ENCODE results near the gene CENPP. TPM values are rescaled to one million over a fixed set of nuclear protein-coding genes. Genes with fewer than 3 reads are reported as not detected.

The CENPP gene
- polyA plus RNA-seq, 2 donors: 2.2 to 3.6 TPM

GRCh38 chr9:92310562-92310961, 15.2 kb upstream of the CENPP start:
- H3K27me3 ChIP-seq (ENCODE audit: control insufficient read depth in 1 of 2, insufficient read depth in 2 of 2, low read length in 2 of 2): no peaks in the 10 kb centered on the region
- WGBS, 2 donors: 95% methylated on average over 3 of the region's 3 CpGs
- peaks cover 0 to 13% of the 10 kb centered on the region in 2 donors for H3K36me3 ChIP-seq (ENCODE audit: control insufficient read depth in 2 of 2, insufficient read depth in 2 of 2, low read length in 1 of 2)
- H3K9me3 ChIP-seq (ENCODE audit: control insufficient read depth in 2 of 2, insufficient read depth in 1 of 2, low read depth in 1 of 2, low read length in 1 of 2): no peaks in the 10 kb centered on the region
- H3K27ac ChIP-seq (ENCODE audit: low read depth in 2 of 2, low read length in 1 of 2): no peak overlapping the region
- H3K4me3 ChIP-seq (ENCODE audit: low read depth in 1 of 2, low read length in 2 of 2): no peak overlapping the region
- H3K4me1 ChIP-seq (ENCODE audit: control insufficient read depth in 2 of 2, insufficient read depth in 2 of 2, low read length in 1 of 2): peaks cover 0 to 2% of the 10 kb centered on the region in 2 donors

GRCh38 chr9:92312887-92313623, 12.7 kb upstream of the CENPP start:
- Histone ChIP-seq H3K9me3 (ENCODE audit: control insufficient read depth in 2 of 2, insufficient read depth in 1 of 2, low read depth in 1 of 2, low read length in 1 of 2) (no peaks in the 10 kb centered on the region), H3K4me1 (ENCODE audit: control insufficient read depth in 2 of 2, insufficient read depth in 2 of 2, low read length in 1 of 2) (peaks cover 0 to 2% of the 10 kb centered on the region in 2 donors), H3K36me3 (ENCODE audit: control insufficient read depth in 2 of 2, insufficient read depth in 2 of 2, low read length in 1 of 2) (peaks cover 0 to 19% of the 10 kb centered on the region in 2 donors), H3K27me3 (ENCODE audit: control insufficient read depth in 1 of 2, insufficient read depth in 2 of 2, low read length in 2 of 2) (no peaks in the 10 kb centered on the region), H3K27ac (ENCODE audit: low read depth in 2 of 2, low read length in 1 of 2) (no peak overlapping the region), H3K4me3 (ENCODE audit: low read depth in 1 of 2, low read length in 2 of 2) (no peak overlapping the region)
- WGBS, 2 donors: 77 to 79% methylated on average over 6 of the region's 6 CpGs

GRCh38 chr9:92313624-92314012, 12.1 kb upstream of the CENPP start:
- H3K9me3 ChIP-seq (ENCODE audit: control insufficient read depth in 2 of 2, insufficient read depth in 1 of 2, low read depth in 1 of 2, low read length in 1 of 2): no peaks in the 10 kb centered on the region
- H3K4me3 ChIP-seq (ENCODE audit: low read depth in 1 of 2, low read length in 2 of 2): no peak overlapping the region
- H3K27me3 ChIP-seq (ENCODE audit: control insufficient read depth in 1 of 2, insufficient read depth in 2 of 2, low read length in 2 of 2): no peaks in the 10 kb centered on the region
- H3K27ac ChIP-seq (ENCODE audit: low read depth in 2 of 2, low read length in 1 of 2): no peak overlapping the region
- WGBS, 2 donors: 73 to 84% methylated on average over 2 of the region's 2 CpGs
- peaks cover 0 to 2% of the 10 kb centered on the region in 2 donors for H3K4me1 ChIP-seq (ENCODE audit: control insufficient read depth in 2 of 2, insufficient read depth in 2 of 2, low read length in 1 of 2)
- peaks cover 0 to 17% of the 10 kb centered on the region in 2 donors for H3K36me3 ChIP-seq (ENCODE audit: control insufficient read depth in 2 of 2, insufficient read depth in 2 of 2, low read length in 1 of 2)

GRCh38 chr9:92315456-92315855, 10.3 kb upstream of the CENPP start:
- H3K27me3 ChIP-seq (ENCODE audit: control insufficient read depth in 1 of 2, insufficient read depth in 2 of 2, low read length in 2 of 2): no peaks in the 10 kb centered on the region
- WGBS, 2 donors: 89% methylated on average over 5 of the region's 5 CpGs
- H3K4me3 ChIP-seq (ENCODE audit: low read depth in 1 of 2, low read length in 2 of 2): no peak overlapping the region
- H3K36me3 ChIP-seq (ENCODE audit: control insufficient read depth in 2 of 2, insufficient read depth in 2 of 2, low read length in 1 of 2): peaks cover 6 to 20% of the 10 kb centered on the region in 2 donors
- H3K9me3 ChIP-seq (ENCODE audit: control insufficient read depth in 2 of 2, insufficient read depth in 1 of 2, low read depth in 1 of 2, low read length in 1 of 2): no peaks in the 10 kb centered on the region
- H3K27ac ChIP-seq (ENCODE audit: low read depth in 2 of 2, low read length in 1 of 2): no peak overlapping the region
- peaks cover 0 to 2% of the 10 kb centered on the region in 2 donors for H3K4me1 ChIP-seq (ENCODE audit: control insufficient read depth in 2 of 2, insufficient read depth in 2 of 2, low read length in 1 of 2)

GRCh38 chr9:92324431-92324830, 1.3 kb upstream of the CENPP start:
- no peak overlapping the region for H3K27ac ChIP-seq (ENCODE audit: low read depth in 2 of 2, low read length in 1 of 2)
- peaks cover 3 to 9% of the 10 kb centered on the region in 2 donors for H3K36me3 ChIP-seq (ENCODE audit: control insufficient read depth in 2 of 2, insufficient read depth in 2 of 2, low read length in 1 of 2)
- H3K27me3 ChIP-seq (ENCODE audit: control insufficient read depth in 1 of 2, insufficient read depth in 2 of 2, low read length in 2 of 2): no peaks in the 10 kb centered on the region
- no peaks in the 10 kb centered on the region for H3K9me3 ChIP-seq (ENCODE audit: control insufficient read depth in 2 of 2, insufficient read depth in 1 of 2, low read depth in 1 of 2, low read length in 1 of 2)
- 14 to 15% methylated on average over 2 of the region's 2 CpGs for whole genome bisulfite sequencing, 2 donors
- peaks cover 0 to 3% of the 10 kb centered on the region in 2 donors for H3K4me1 ChIP-seq (ENCODE audit: control insufficient read depth in 2 of 2, insufficient read depth in 2 of 2, low read length in 1 of 2)
- peak overlapping the region; percentile 85 to 95 for H3K4me3 ChIP-seq (ENCODE audit: low read depth in 1 of 2, low read length in 2 of 2)

- peak overlapping the region; percentile 85 to 95 for H3K4me3 ChIP-seq (ENCODE audit: low read depth in 1 of 2, low read length in 2 of 2)
- peaks cover 3 to 6% of the 10 kb centered on the region in 2 donors for H3K36me3 ChIP-seq (ENCODE audit: control insufficient read depth in 2 of 2, insufficient read depth in 2 of 2, low read length in 1 of 2)
- H3K9me3 ChIP-seq (ENCODE audit: control insufficient read depth in 2 of 2, insufficient read depth in 1 of 2, low read depth in 1 of 2, low read length in 1 of 2): no peaks in the 10 kb centered on the region
- WGBS, 2 donors: 0% methylated on average over 12 of the region's 12 CpGs
- peaks cover 0 to 3% of the 10 kb centered on the region in 2 donors for H3K4me1 ChIP-seq (ENCODE audit: control insufficient read depth in 2 of 2, insufficient read depth in 2 of 2, low read length in 1 of 2)
- no peaks in the 10 kb centered on the region for H3K27me3 ChIP-seq (ENCODE audit: control insufficient read depth in 1 of 2, insufficient read depth in 2 of 2, low read length in 2 of 2)
- peak overlapping the region; percentile 97 for H3K27ac ChIP-seq (ENCODE audit: low read depth in 2 of 2, low read length in 1 of 2)
Measured at GRCh38 chr9:92324889-92325268, 874 bp upstream of the CENPP start.

- Histone ChIP-seq H3K4me3 (ENCODE audit: low read depth in 1 of 2, low read length in 2 of 2) (peak overlapping the region; percentile 85 to 95), H3K4me1 (ENCODE audit: control insufficient read depth in 2 of 2, insufficient read depth in 2 of 2, low read length in 1 of 2) (peaks cover 0 to 3% of the 10 kb centered on the region in 2 donors), H3K36me3 (ENCODE audit: control insufficient read depth in 2 of 2, insufficient read depth in 2 of 2, low read length in 1 of 2) (peaks cover 0 to 3% of the 10 kb centered on the region in 2 donors), H3K9me3 (ENCODE audit: control insufficient read depth in 2 of 2, insufficient read depth in 1 of 2, low read depth in 1 of 2, low read length in 1 of 2) (no peaks in the 10 kb centered on the region), H3K27ac (ENCODE audit: low read depth in 2 of 2, low read length in 1 of 2) (peak overlapping the region; percentile 97), H3K27me3 (ENCODE audit: control insufficient read depth in 1 of 2, insufficient read depth in 2 of 2, low read length in 2 of 2) (no peaks in the 10 kb centered on the region)
- WGBS, 2 donors: 2% methylated on average over 28 to 30 of the region's 30 CpGs
Measured at GRCh38 chr9:92325991-92326500, 293 bp downstream of the CENPP start.

GRCh38 chr9:92327283-92327850, 1.6 kb downstream of the CENPP start:
- WGBS, 2 donors: 57 to 62% methylated on average over 2 of the region's 2 CpGs
- H3K4me3 ChIP-seq (ENCODE audit: low read depth in 1 of 2, low read length in 2 of 2): no peak overlapping the region
- peaks cover 0 to 3% of the 10 kb centered on the region in 2 donors for H3K36me3 ChIP-seq (ENCODE audit: control insufficient read depth in 2 of 2, insufficient read depth in 2 of 2, low read length in 1 of 2)
- H3K27me3 ChIP-seq (ENCODE audit: control insufficient read depth in 1 of 2, insufficient read depth in 2 of 2, low read length in 2 of 2): no peaks in the 10 kb centered on the region
- H3K27ac ChIP-seq (ENCODE audit: low read depth in 2 of 2, low read length in 1 of 2): no peak overlapping the region
- peaks cover 0 to 3% of the 10 kb centered on the region in 2 donors for H3K4me1 ChIP-seq (ENCODE audit: control insufficient read depth in 2 of 2, insufficient read depth in 2 of 2, low read length in 1 of 2)
- H3K9me3 ChIP-seq (ENCODE audit: control insufficient read depth in 2 of 2, insufficient read depth in 1 of 2, low read depth in 1 of 2, low read length in 1 of 2): no peaks in the 10 kb centered on the region

- Histone ChIP-seq H3K9me3 (ENCODE audit: control insufficient read depth in 2 of 2, insufficient read depth in 1 of 2, low read depth in 1 of 2, low read length in 1 of 2) (no peaks in the 10 kb centered on the region), H3K27ac (ENCODE audit: low read depth in 2 of 2, low read length in 1 of 2) (no peak overlapping the region), H3K4me1 (ENCODE audit: control insufficient read depth in 2 of 2, insufficient read depth in 2 of 2, low read length in 1 of 2) (peaks cover 0 to 3% of the 10 kb centered on the region in 2 donors), H3K27me3 (ENCODE audit: control insufficient read depth in 1 of 2, insufficient read depth in 2 of 2, low read length in 2 of 2) (no peaks in the 10 kb centered on the region), H3K36me3 (ENCODE audit: control insufficient read depth in 2 of 2, insufficient read depth in 2 of 2, low read length in 1 of 2) (no peaks in the 10 kb centered on the region), H3K4me3 (ENCODE audit: low read depth in 1 of 2, low read length in 2 of 2) (no peak overlapping the region)
- 41% methylated on average over 2 of the region's 2 CpGs for WGBS, 2 donors
Measured at GRCh38 chr9:92328225-92328624, 2.5 kb downstream of the CENPP start.
